B cell (primary cell): ENCODE results near the gene USP48.

Experiments used
- CTCF ChIP-seq: fragments of 200-600 bp; IDR thresholded peaks from one replicate; pipeline ENCODE4 v1.8.0; 2022; ENCODE audit warnings: antibody characterized with exemption, mild to moderate bottlenecking
- EZH2 ChIP-seq: IDR thresholded peaks from 2 replicates; pipeline ENCODE4 v1.6.1; 2012; ENCODE audit warnings: borderline replicate concordance, low read depth, mild to moderate bottlenecking, moderate library complexity, low read length; ENCODE audit not compliant: insufficient read depth, poor library complexity, severe bottlenecking

GRCh38 chr1:21645550-21645949 lies 137.4 kb downstream of the USP48 start:
- no peak for TF ChIP-seq CTCF
- no peak for TF ChIP-seq EZH2
